K562 (cell line): ENCODE measurements around the gene MTMR10. TPM values are rescaled to one million over a fixed set of nuclear protein-coding genes. Genes with fewer than 3 reads are reported as not detected.

Experiments used
- ATAC-seq: fragments of 200-7000 bp; cut with Tn5 transposase; 3 replicates; pipeline ENCODE4 v1.9.1; 2020; ENCODE audit warnings: moderate library complexity
- BruUV-seq: library from RNA; stranded (reverse); fragments of 400-500 nt; replicated peaks from 2 replicates; lab custom pipeline; 2021; lab: Mats Ljungman, UMichigan
- CTCF ChIA-PET: fragments of 300-600 bp; formaldehyde crosslinking; extraction: SDS; loops from one replicate; lab custom pipeline; 2021; ENCODE audit warnings: low intra/inter-chr PET ratio; lab: Yijun Ruan, JAX
- POLR2A ChIA-PET: fragments of 300-600, 350-650 bp; sonication (Branson Sonifier 250); formaldehyde crosslinking; extraction: SDS; loops from one replicate; lab custom pipeline; 2021; ENCODE audit warnings: antibody characterized with exemption, inconsistent platforms; lab: Yijun Ruan, JAX
- DNase-seq, 4 experiments: peaks; one replicate each; pipeline versions ENCODE4 v3.0.0 to v3.0.0-alpha.2; 2011 to 2018; ENCODE audit warnings: low spot score in 3 of 4, mixed read lengths in 3 of 4; ENCODE audit errors: extremely low read depth in 1 of 4
- FAIRE-seq: peaks from 2 replicates; lab custom pipeline; 2011; peaks lifted over from hg19 to GRCh38; lab: Jason Lieb, UNC
- H2AFZ ChIP-seq: 2 replicates; pipeline ENCODE4 v1.6.0; 2011; ENCODE audit warnings: low read depth, low read length, control low read depth, inconsistent platforms
- H3K27ac ChIP-seq: fragments of 200-600 bp; 3 replicates; pipeline ENCODE4 v1.8.0; 2011; ENCODE audit warnings: low read depth, mild to moderate bottlenecking, control low read depth, inconsistent platforms, low read length, moderate library complexity, mixed read lengths; ENCODE audit errors: extremely low read depth
- H3K27me3 ChIP-seq, 2 experiments: fragments of 300-600 bp in 1 of 2; 2 replicates in 1 of 2; 3 replicates in 1 of 2; pipeline versions ENCODE4 v1.6.0 to v1.8.0; 2011; ENCODE audit warnings: inconsistent platforms in 2 of 2, low read length in 2 of 2, mild to moderate bottlenecking in 1 of 2, mixed read lengths in 1 of 2, moderate library complexity in 1 of 2; ENCODE audit not compliant: control insufficient read depth in 2 of 2, insufficient read depth in 2 of 2
- H3K36me3 ChIP-seq: fragments of 300-600 bp; 3 replicates; pipeline ENCODE4 v1.8.0; 2011; ENCODE audit warnings: mild to moderate bottlenecking, low read length, inconsistent platforms; ENCODE audit not compliant: control insufficient read depth, insufficient read depth
- H3K4me1 ChIP-seq, 2 experiments: fragments of 200-600 bp in 1 of 2; replicated peaks in 1 of 2; 2 replicates in 1 of 2; 3 replicates in 1 of 2; pipeline versions ENCODE4 v1.5.1 to v1.8.0; 2011; ENCODE audit warnings: inconsistent platforms in 2 of 2, low read length in 2 of 2, mild to moderate bottlenecking in 1 of 2, mixed read lengths in 1 of 2, moderate library complexity in 1 of 2; ENCODE audit not compliant: control insufficient read depth in 2 of 2, insufficient read depth in 2 of 2
- H3K4me2 ChIP-seq: 2 replicates; pipeline ENCODE4 v1.6.1; 2011; ENCODE audit warnings: low read length, control low read depth, inconsistent platforms, mixed read lengths; ENCODE audit not compliant: insufficient read depth
- H3K4me3 ChIP-seq: fragments of 200-600 bp; sonication (generic), shearing (Covaris generic); 2 replicates; pipeline ENCODE4 v1.5.1; 2016; ENCODE audit warnings: control low read depth, inconsistent platforms
- H3K79me2 ChIP-seq: fragments of 200-600 bp; 3 replicates; pipeline ENCODE4 v1.8.0; 2011; ENCODE audit warnings: low read length, inconsistent platforms; ENCODE audit not compliant: control insufficient read depth, insufficient read depth
- H3K9ac ChIP-seq, 2 experiments: 2 replicates each; pipeline versions ENCODE4 v1.6.0 to v1.6.1; 2011; ENCODE audit warnings: low read depth in 2 of 2, low read length in 2 of 2, control low read depth in 1 of 2, inconsistent platforms in 1 of 2, mild to moderate bottlenecking in 1 of 2, mixed read lengths in 1 of 2; ENCODE audit not compliant: insufficient read depth in 1 of 2
- H3K9me1 ChIP-seq: one replicate; pipeline ENCODE4 v1.6.0; 2011; ENCODE audit warnings: inconsistent platforms, mild to moderate bottlenecking, low read length, moderate library complexity; ENCODE audit not compliant: control insufficient read depth, insufficient read depth
- H3K9me3 ChIP-seq: replicated peaks from 2 replicates; pipeline ENCODE4 v1.5.1; 2011; ENCODE audit warnings: low read depth, low read length, inconsistent platforms; ENCODE audit not compliant: control insufficient read depth, insufficient read depth
- H4K20me1 ChIP-seq: replicated peaks from 2 replicates; pipeline ENCODE4 v1.6.1; 2011; ENCODE audit warnings: low read length, inconsistent platforms, mixed read lengths; ENCODE audit not compliant: control insufficient read depth, insufficient read depth
- ARHGAP35 ChIP-seq: fragments of 450-650 bp; IDR thresholded peaks from 2 replicates; pipeline ENCODE4 v1.6.1; 2018; ENCODE audit not compliant: partially characterized antibody
- NCOA2 ChIP-seq, 2 experiments: fragments of 450-650 bp; IDR thresholded peaks; 2 replicates each; pipeline ENCODE4 v1.6.1; 2018; ENCODE audit warnings: mild to moderate bottlenecking in 2 of 2, moderate library complexity in 1 of 2; ENCODE audit not compliant: partially characterized antibody in 2 of 2
- NCOA6 ChIP-seq: fragments of 450-650 bp; IDR thresholded peaks from 2 replicates; pipeline ENCODE4 v1.6.1; 2017; ENCODE audit warnings: mild to moderate bottlenecking
- NFIC ChIP-seq: fragments of 450-650 bp; IDR thresholded peaks from 2 replicates; pipeline ENCODE4 v1.6.1; 2017; ENCODE audit warnings: mild to moderate bottlenecking, inconsistent platforms
- SMARCC2 ChIP-seq: fragments of 450-650 bp; IDR thresholded peaks from 2 replicates; pipeline ENCODE4 v1.6.1; 2017; ENCODE audit warnings: antibody characterized with exemption, moderate library complexity, mild to moderate bottlenecking, low read depth
- ZNF282 ChIP-seq: sonication (generic); formaldehyde crosslinking; IDR thresholded peaks from 2 replicates; pipeline ENCODE4 v1.8.1; 2023; ENCODE audit warnings: missing genetic modification reagents
- ZNF561 ChIP-seq: fragments of 450-650 bp; formaldehyde crosslinking; conservative IDR thresholded peaks from 2 replicates; pipeline ENCODE4 v1.4.0; 2020; ENCODE audit warnings: mild to moderate bottlenecking, moderate library complexity
- WGBS: fragments of 100-300 bp; shearing (Covaris generic); methylation state at CpG from one replicate; pipeline ENCODE4 v1.1.6; 2016; ENCODE audit warnings: low coverage, mixed read lengths; ENCODE audit not compliant: insufficient coverage; ENCODE audit errors: missing lambda C conversion rate; 5-methylcytosine and 5-hydroxymethylcytosine counted together
- in situ Hi-C: fragments of 300-500 bp; cut with MboI; formaldehyde crosslinking; loops from 4 replicates; pipeline ENCODE4 v1.15.0; 2018; ENCODE audit warnings: inconsistent platforms, mixed read lengths
- intact Hi-C: fragments of 100-400 bp; cut with micrococcal nuclease; formaldehyde crosslinking; loops from 2 replicates; pipeline ENCODE4 v1.14.2; 2022
- polyA plus RNA-seq, 8 experiments: library from polyadenylated mRNA; depleted of rRNA in 4 of 8; stranded (reverse) in 5 of 8; unstranded in 3 of 8; fragments of >200 nt; fragmentation: Nextera tagmentation in 2 of 8; fragmentation: Illumina TruSeq in 1 of 8; extraction: Ambion mirVana in 2 of 8; extraction: Trizol in 1 of 8; gene quantifications; 2 replicates each; pipeline versions ENCODE4 v1.2.1 to v1.2.3, GENCODE V29; 2011 to 2014; ENCODE audit warnings: inconsistent platforms in 1 of 8, missing spikeins in 1 of 8
- total RNA-seq, 7 experiments: library from RNA; depleted of rRNA in 6 of 7; stranded (reverse); fragments of >200 nt in 6 of 7; fragmentation: Illumina TruSeq in 2 of 7; extraction: Trizol in 2 of 7; gene quantifications; 2 replicates each; pipeline versions ENCODE4 v1.2.1 to v1.2.3, GENCODE V29; 2011 to 2021; ENCODE audit warnings: low replicate concordance in 1 of 7
- TF ChIP-seq, protein P1 (sequence below): fragments of 450-650 bp; formaldehyde crosslinking; IDR thresholded peaks from 2 replicates; pipeline ENCODE4 v1.4.0; 2022; ENCODE audit warnings: mild to moderate bottlenecking, moderate library complexity
- TF ChIP-seq, protein P2 (sequence below): fragments of 450-650 bp; IDR thresholded peaks from 2 replicates; pipeline ENCODE4 v1.6.1; 2017; ENCODE audit warnings: antibody characterized with exemption

MTMR10 gene
- total and polyA plus RNA-seq, 9 of the 15 experiments (the other 6 are each of a cell fraction or from before 2014, with no cell fraction given): 1.6 to 6.8 (median 4.8) TPM

GRCh38 chr15:30929064-30929669 is 62.3 kb downstream of the MTMR10 start:
- no peak for ATAC-seq
- Histone ChIP-seq H3K27me3 (no peaks in the 10 kb centered on the region; a peak in 1 of 5 replicates), H3K4me1 (no peaks in the 10 kb centered on the region), H3K36me3 (peaks cover 58% of the 10 kb centered on the region), H3K27ac (no peak overlapping the region), H3K4me3 (no peak overlapping the region), H2AFZ (no peak overlapping the region), H3K79me2 (no peaks in the 10 kb centered on the region), H3K4me2 (no peak overlapping the region), H3K9me1 (no peaks in the 10 kb centered on the region), H4K20me1 (0 out of 2 replicates have a peak, but pooled peaks cover 6% of the 10 kb centered on the region), H3K9ac (no peak overlapping the region), H3K9me3 (no peaks in the 10 kb centered on the region)
- FAIRE-seq: no peak
- ChIA-PET POLR2A (interaction anchor here (0.7 to 0.9 kb wide), 2 partner anchors 15 to 30 kb away, joined by 3 read pairs; no protein-coding TSS in a partner anchor), CTCF (no interaction called here)
- TF ChIP-seq NCOA6 (no peak), ZNF282 (CRISPR knock-in tag) (no peak), NFIC (peak; percentile 38), NCOA2 (IDR thresholded peaks at IDR 0.05; ENCODE audit: partially characterized antibody in 2 of 2) (peak in 1 of 2 experiments; percentile 57)
- in situ Hi-C loops: no loop called here
- 69% methylated on average over 10 of the region's 10 CpGs for WGBS
- intact Hi-C loops: no loop called here
- DNase-seq: peak in 2 of 4 experiments; percentile 14 to 17
- no TSS peak for BruUV-seq

DNA sequence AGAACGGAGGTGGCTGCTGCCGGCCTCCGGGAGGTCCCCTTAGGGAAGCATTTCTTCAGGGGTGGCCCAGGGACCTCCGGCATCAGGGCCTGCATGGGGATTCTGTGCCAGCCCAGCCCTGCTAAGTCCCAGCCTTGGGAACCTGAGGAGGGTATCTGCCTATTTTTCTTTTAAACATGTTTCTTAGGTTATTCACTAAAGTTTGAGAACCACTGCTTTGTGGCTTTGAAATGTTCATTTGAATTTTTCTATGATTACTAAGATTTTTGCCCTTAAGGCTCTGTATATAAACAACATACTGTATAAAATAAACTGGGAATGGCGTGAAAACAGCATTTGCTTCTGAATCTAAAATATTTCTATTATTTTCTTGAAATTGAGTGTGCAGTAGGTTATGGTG is 63.4 kb downstream of the MTMR10 start:
- no peak overlapping the region for H3K4me2 ChIP-seq
- ChIA-PET POLR2A (no interaction called here), CTCF (no interaction called here)
- H3K79me2 ChIP-seq: no peaks in the 10 kb centered on the region
- H3K36me3 ChIP-seq: peaks cover 69% of the 10 kb centered on the region
- no peak overlapping the region for H3K27ac ChIP-seq
- H3K9ac ChIP-seq: no peak overlapping the region
- H3K4me1 ChIP-seq: no peaks in the 10 kb centered on the region
- TF ChIP-seq, protein P1, sequence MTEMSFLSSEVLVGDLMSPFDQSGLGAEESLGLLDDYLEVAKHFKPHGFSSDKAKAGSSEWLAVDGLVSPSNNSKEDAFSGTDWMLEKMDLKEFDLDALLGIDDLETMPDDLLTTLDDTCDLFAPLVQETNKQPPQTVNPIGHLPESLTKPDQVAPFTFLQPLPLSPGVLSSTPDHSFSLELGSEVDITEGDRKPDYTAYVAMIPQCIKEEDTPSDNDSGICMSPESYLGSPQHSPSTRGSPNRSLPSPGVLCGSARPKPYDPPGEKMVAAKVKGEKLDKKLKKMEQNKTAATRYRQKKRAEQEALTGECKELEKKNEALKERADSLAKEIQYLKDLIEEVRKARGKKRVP (CRISPR knock-in tag): no peak
- no peak for TF ChIP-seq SMARCC2
- TF ChIP-seq ZNF561: no peak
- TF ChIP-seq, protein P2, sequence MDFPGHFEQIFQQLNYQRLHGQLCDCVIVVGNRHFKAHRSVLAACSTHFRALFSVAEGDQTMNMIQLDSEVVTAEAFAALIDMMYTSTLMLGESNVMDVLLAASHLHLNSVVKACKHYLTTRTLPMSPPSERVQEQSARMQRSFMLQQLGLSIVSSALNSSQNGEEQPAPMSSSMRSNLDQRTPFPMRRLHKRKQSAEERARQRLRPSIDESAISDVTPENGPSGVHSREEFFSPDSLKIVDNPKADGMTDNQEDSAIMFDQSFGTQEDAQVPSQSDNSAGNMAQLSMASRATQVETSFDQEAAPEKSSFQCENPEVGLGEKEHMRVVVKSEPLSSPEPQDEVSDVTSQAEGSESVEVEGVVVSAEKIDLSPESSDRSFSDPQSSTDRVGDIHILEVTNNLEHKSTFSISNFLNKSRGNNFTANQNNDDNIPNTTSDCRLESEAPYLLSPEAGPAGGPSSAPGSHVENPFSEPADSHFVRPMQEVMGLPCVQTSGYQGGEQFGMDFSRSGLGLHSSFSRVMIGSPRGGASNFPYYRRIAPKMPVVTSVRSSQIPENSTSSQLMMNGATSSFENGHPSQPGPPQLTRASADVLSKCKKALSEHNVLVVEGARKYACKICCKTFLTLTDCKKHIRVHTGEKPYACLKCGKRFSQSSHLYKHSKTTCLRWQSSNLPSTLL: no peak
- TF ChIP-seq ARHGAP35: no peak
- FAIRE-seq: no peak
- in situ Hi-C loops: no loop called here
- BruUV-seq: no TSS peak
- H3K27me3 ChIP-seq: no peaks in the 10 kb centered on the region; a peak in 1 of 5 replicates
- 0 out of 2 replicates have a peak, but pooled peaks cover 6% of the 10 kb centered on the region for H4K20me1 ChIP-seq
- no peak overlapping the region for H2AFZ ChIP-seq
- H3K9me1 ChIP-seq: no peaks in the 10 kb centered on the region
- H3K9me3 ChIP-seq: no peaks in the 10 kb centered on the region
- no peak for DNase-seq
- no peak for ATAC-seq
- intact Hi-C loops: no loop called here
- 59% methylated on average over 3 of the region's 5 CpGs for WGBS
- no peak overlapping the region for H3K4me3 ChIP-seq
